A673 (cell line): ENCODE measurements around the gene CCDC34. TPM values are rescaled to one million over a fixed set of nuclear protein-coding genes. Genes with fewer than 3 reads are reported as not detected.

Source experiments
- BruUV-seq: library from RNA; stranded (reverse); fragments of 400-500 nt; replicated peaks from 2 replicates; lab custom pipeline; 2021; lab: Mats Ljungman, UMichigan
- CTCF ChIA-PET: fragments of 300-600 bp; sonication (Branson Sonifier 250); formaldehyde crosslinking; loops from one replicate; lab custom pipeline; 2022; ENCODE audit warnings: antibody characterized with exemption; lab: Charles Lee
- POLR2A ChIA-PET: fragments of 300-600 bp; sonication (Branson Sonifier 250); formaldehyde crosslinking; loops from one replicate; lab custom pipeline; 2022; ENCODE audit warnings: antibody characterized with exemption; ENCODE audit not compliant: low non-redundant PET; lab: Charles Lee
- DNase-seq: peaks from one replicate; pipeline ENCODE4 v3.0.0-alpha.2; 2015; ENCODE audit warnings: low spot score
- H3K27ac ChIP-seq: fragments of 200-600 bp; sonication (generic); 2 replicates; pipeline ENCODE4 v1.5.1; 2016; ENCODE audit warnings: mixed run types, low read depth, mild to moderate bottlenecking, mixed read lengths, antibody characterized with exemption, low read length; ENCODE audit not compliant: poor library complexity, severe bottlenecking
- H3K27me3 ChIP-seq: fragments of 200-600 bp; sonication (generic); replicated peaks from 2 replicates; pipeline ENCODE4 v1.6.1; 2017; ENCODE audit warnings: mixed run types, low read depth, mild to moderate bottlenecking, mixed read lengths, antibody characterized with exemption, low read length; ENCODE audit not compliant: insufficient read depth, poor library complexity
- H3K36me3 ChIP-seq: fragments of 200-600 bp; sonication (generic); 2 replicates; pipeline ENCODE4 v1.6.1; 2016; ENCODE audit warnings: mixed run types, mild to moderate bottlenecking, mixed read lengths, antibody characterized with exemption, low read length; ENCODE audit not compliant: insufficient read depth, poor library complexity, severe bottlenecking
- H3K4me1 ChIP-seq: fragments of 200-600 bp; sonication (generic); 2 replicates; pipeline ENCODE4 v1.6.1; 2017; ENCODE audit warnings: mixed run types, mild to moderate bottlenecking, mixed read lengths, antibody characterized with exemption, low read length; ENCODE audit not compliant: insufficient read depth, poor library complexity, severe bottlenecking
- H3K4me3 ChIP-seq: fragments of 200-600 bp; sonication (generic); 2 replicates; pipeline ENCODE4 v1.5.1; 2016; ENCODE audit warnings: low read depth, mixed run types, mild to moderate bottlenecking, mixed read lengths, low read length; ENCODE audit not compliant: poor library complexity, severe bottlenecking
- H3K9me3 ChIP-seq: fragments of 200-600 bp; sonication (generic); 2 replicates; pipeline ENCODE4 v1.6.1; 2016; ENCODE audit warnings: mixed run types, low read depth, mild to moderate bottlenecking, mixed read lengths, antibody characterized with exemption, low read length; ENCODE audit not compliant: poor library complexity, severe bottlenecking
- CTCF ChIP-seq: fragments of 300-800, 200-600 bp; sonication (generic); conservative IDR thresholded peaks from 2 replicates; pipeline ENCODE4 v1.5.1; 2017; ENCODE audit warnings: low read depth, mild to moderate bottlenecking, antibody characterized with exemption, low read length, moderate library complexity, mixed read lengths
- EZH2 ChIP-seq: fragments of 200-600 bp; sonication (generic); IDR thresholded peaks from 2 replicates; pipeline ENCODE4 v1.6.1; 2017; ENCODE audit warnings: borderline replicate concordance, low read depth, mild to moderate bottlenecking, mixed read lengths, antibody characterized with exemption, low read length; ENCODE audit not compliant: poor library complexity, severe bottlenecking
- intact Hi-C: fragments of 100-400 bp; cut with micrococcal nuclease; formaldehyde crosslinking; loops from one replicate; pipeline ENCODE4 v1.10.0; 2022; ENCODE audit not compliant: unreplicated experiment
- total RNA-seq: library from RNA; stranded (reverse); gene quantifications from 2 replicates; pipeline ENCODE4 v1.2.3, GENCODE V29; 2021

Gene CCDC34
- total RNA-seq, 1 experiment from 2014 or later = 101 TPM

DNA sequence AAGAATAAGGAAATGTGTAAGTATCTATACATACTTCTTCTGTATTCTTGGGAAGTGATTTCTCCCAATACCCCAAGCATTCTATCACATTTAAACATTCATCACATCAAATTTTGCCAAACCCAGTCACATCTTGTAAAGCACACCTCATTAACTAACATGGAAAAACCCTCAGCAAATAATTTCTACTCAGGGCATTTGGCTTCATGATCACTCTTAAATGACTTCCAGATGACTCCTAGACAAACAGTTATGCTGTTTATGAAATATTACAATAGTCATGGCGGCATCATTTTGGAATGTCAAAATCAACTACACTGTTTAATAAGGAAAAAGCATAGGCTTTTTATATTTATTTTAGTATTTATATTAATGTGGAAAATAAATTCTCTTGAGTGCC, 47.3 kb upstream of the CCDC34 start:
- no peaks in the 10 kb centered on the region for H3K36me3 ChIP-seq
- intact Hi-C loops = no loop called here
- H3K4me1 ChIP-seq = no peaks in the 10 kb centered on the region
- TF ChIP-seq CTCF (no peak), EZH2 (no peak)
- H3K27me3 ChIP-seq = no peaks in the 10 kb centered on the region
- POLR2A ChIA-PET = no interaction called here
- H3K9me3 ChIP-seq = no peaks in the 10 kb centered on the region
- H3K4me3 ChIP-seq = no peak overlapping the region
- H3K27ac ChIP-seq = no peak overlapping the region
- DNase-seq = no peak
- no TSS peak for BruUV-seq
- CTCF ChIA-PET = no interaction called here

- POLR2A ChIA-PET = no interaction called here
- intact Hi-C loops = no loop called here
- no TSS peak for BruUV-seq
- no peaks in the 10 kb centered on the region for H3K4me1 ChIP-seq
- CTCF ChIA-PET = no interaction called here
- TF ChIP-seq CTCF = no peak
- TF ChIP-seq EZH2 = no peak
- H3K4me3 ChIP-seq = no peak overlapping the region
- no peaks in the 10 kb centered on the region for H3K9me3 ChIP-seq
- H3K27ac ChIP-seq = no peak overlapping the region
- H3K27me3 ChIP-seq = no peaks in the 10 kb centered on the region
- H3K36me3 ChIP-seq = no peaks in the 10 kb centered on the region
- DNase-seq = no peak
Measured at GRCh38 chr11:27409742-27410141, 46.7 kb upstream of the CCDC34 start.

GRCh38 chr11:27409049-27409448, 46.0 kb upstream of the CCDC34 start:
- H3K27ac ChIP-seq = no peak overlapping the region
- CTCF ChIA-PET = no interaction called here
- no TSS peak for BruUV-seq
- intact Hi-C loops = no loop called here
- POLR2A ChIA-PET = no interaction called here
- no peaks in the 10 kb centered on the region for H3K36me3 ChIP-seq
- no peaks in the 10 kb centered on the region for H3K9me3 ChIP-seq
- no peak for TF ChIP-seq EZH2
- H3K27me3 ChIP-seq = no peaks in the 10 kb centered on the region
- no peaks in the 10 kb centered on the region for H3K4me1 ChIP-seq
- no peak for DNase-seq
- no peak overlapping the region for H3K4me3 ChIP-seq

DNA sequence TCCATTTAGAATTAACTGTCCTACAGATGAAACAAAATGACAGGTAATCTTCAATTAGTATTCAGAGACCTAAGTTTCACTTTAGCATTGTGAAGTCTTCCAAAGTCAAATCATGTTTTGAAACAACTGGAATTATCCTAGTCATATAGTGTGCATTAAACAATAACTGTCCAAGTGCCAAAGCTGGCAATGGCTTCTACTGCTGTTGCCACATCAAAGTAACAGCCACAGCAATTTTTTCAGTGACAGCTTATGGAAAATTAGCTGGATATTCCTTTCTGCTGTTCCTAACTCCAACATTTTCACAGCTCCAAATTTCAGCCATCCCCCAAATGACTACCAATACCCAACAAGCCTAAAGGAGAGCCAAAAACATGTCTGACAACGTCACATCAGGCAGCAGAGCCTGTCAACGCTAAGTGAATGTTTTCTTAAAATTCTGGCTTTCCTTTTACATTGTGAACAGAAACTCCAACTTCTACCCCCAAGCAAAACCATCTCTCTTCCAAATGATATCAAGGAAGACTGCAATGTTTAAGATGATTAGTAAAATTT, 45.3 kb upstream of the CCDC34 start:
- no TSS peak for BruUV-seq
- H3K9me3 ChIP-seq = no peaks in the 10 kb centered on the region
- no peaks in the 10 kb centered on the region for H3K36me3 ChIP-seq
- TF ChIP-seq CTCF = no peak
- TF ChIP-seq EZH2 = no peak
- intact Hi-C loops = no loop called here
- CTCF ChIA-PET = no interaction called here
- H3K4me3 ChIP-seq = no peak overlapping the region
- H3K27ac ChIP-seq = no peak overlapping the region
- H3K27me3 ChIP-seq = no peaks in the 10 kb centered on the region
- H3K4me1 ChIP-seq = no peaks in the 10 kb centered on the region
- DNase-seq = no peak
- POLR2A ChIA-PET = no interaction called here
